HG03064 (cell line): ENCODE results near the gene SHMT2.

Experiments used
- ATAC-seq: cut with Tn5 transposase; IDR thresholded peaks from one replicate; pipeline ENCODE4 v1.9.1; 2021; ENCODE audit warnings: low read depth; ENCODE audit not compliant: unreplicated experiment

The SHMT2 gene

DNA sequence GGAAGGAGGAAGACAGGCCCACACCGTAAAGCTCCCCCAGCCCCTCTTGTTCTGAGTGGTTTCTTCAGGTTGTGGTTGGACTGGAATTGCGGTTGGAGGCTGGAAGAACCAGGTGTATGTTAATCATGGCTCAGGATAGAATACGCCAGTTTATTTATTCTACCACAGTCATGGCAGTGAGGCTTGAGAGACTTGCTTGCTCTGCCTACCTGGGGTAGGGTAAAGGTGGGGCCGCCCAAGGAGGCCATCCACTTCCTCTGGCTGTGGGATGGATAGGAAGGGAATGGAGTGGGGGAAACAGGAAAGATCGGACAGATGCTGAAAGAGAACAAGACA, 8.1 kb downstream of the SHMT2 start:
- no peak for ATAC-seq

DNA sequence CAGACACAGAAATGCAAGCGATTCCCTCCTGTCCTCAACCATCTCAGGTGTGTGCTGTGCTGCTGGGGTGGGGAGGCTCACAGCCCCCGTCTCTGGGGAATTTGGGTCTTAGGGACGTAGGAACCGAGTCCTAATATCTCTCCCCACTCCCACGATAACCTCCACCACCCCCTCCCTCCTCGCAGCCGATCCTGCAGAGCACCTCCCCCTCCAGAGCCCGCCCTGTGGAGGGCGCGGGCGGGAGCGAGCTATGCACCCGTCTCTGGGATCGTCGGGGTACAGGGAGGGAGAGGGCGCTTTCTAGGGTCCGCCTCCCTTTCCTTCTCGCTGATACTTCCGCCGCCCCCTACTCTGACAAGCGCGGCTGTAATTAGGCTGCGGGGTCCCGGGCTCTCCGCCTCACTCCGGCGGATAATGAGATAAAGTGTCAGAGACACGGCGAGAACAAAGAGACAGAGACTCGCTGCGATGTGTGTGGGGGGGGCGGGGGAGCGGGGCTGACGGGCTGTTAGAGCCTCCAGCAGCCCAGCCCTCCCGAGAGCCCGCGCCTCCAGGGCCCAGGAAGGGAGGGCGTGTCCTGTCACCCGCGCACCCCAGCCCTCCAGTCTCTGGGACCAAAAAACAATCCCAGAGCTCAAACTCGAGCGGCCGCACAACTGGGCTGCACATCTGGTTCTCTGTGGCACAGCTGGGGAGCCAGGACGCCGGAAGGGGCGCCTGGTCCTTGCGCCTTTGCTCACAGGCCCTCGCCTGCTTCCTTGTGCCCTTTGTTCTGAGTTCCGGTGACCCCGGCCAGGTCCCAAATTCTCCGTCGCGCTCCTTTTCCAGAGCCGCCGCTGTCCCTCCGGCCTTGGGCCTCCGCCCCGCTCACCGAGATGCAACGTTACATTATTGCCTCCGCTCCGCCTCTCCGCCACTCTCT, 8.7 kb downstream of the SHMT2 start:
- no peak for ATAC-seq

DNA sequence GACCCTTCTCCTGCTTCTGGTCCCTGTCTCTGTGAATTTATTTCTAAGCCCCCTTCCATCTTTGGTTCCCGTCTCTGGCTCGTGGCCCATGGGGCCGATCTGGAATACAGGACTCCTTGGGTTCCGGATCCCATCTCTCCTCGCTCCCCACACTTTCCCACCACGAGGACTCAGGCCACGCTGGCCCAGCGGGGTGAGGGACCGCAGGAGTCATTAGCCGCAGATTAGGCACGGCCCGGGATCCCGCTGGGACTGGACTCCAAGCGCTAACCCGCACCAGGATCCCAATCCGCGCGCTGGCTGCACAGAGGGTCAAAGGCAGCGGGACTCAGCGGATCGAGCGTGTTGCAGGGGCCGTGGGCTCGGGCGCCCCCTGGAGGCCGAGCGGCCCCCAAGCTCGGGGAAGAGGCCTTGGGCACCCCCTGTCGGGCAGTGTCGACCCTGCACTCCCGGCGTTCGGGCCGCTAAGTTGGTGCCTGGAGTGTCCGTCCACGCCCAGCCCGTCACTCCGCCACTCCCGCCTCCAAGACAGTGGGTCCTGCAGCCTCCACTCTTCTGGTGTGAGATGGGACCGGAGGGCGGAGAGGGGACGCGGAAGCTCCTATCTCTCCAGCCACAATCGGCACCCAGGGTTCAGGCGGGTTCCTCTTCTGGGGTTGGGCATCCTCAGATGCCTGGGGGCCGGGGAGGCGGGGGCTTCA, 9.5 kb downstream of the SHMT2 start:
- peak; percentile 61 for ATAC-seq

- ATAC-seq = no peak
Measured at GRCh38 chr12:57239587-57240065, 10.1 kb downstream of the SHMT2 start.

DNA sequence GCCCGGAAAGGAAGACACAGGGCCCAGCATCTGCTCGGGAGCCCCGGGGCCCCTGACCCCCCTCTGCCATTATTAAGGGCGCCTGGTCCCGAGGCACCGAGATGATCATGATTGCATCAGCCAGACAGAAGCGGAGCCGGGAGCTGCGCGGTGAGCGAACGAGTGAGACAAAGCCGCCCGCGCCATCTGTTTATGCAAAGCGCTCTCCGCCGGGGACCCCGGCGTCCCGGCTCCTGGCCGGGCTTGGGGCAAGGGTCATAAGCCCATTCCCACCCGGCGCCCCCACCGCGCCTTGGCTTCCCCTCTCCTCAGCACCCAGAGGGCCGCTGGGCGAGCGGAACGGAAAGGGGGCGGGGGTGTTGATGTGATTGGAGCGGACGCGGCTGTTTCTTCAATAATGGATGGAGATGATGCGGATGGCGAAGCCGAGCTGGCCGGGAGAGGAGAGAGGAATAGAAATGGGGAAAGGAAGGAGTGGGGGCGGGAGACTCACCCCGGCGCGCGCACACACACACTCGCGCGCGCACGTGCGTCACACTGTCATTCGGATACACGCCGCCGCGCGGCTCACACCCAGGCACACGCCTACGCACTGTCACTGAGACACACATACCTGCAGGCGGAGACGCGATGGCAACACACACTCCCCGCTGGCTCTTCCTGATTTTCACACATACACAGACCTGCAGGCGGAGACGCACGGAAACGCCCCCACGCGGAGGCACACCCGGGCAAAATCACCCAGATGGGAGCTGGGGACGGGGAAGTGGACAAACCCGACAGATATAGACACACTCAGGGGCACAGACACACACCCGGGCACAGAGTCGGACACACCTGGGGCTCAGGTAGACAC, 10.8 kb downstream of the SHMT2 start:
- ATAC-seq = no peak

DNA sequence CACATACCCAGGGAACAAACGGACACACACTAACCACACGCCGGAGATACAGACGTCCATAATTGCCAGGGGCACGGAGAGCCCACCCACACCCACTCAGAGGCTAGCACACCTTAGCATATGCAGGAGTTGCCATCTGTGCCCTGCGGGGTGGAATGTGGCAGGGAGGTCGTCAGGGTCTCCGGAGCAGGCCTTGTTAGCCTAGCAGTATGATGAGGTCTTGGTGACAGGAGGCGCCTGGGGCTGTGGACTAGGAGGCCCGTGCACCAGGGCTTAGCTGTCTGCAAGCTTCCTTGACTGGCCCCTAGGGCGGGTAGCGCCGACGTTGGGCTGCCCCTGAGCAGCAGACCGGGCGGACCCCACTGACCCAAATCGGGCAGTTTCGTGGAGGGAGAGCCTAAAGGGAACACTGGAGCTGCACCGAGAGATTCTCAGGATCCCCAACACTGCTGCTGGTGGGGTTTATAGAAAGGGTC, 11.5 kb downstream of the SHMT2 start:
- ATAC-seq = no peak

GRCh38 chr12:57241402-57242310, 12.1 kb downstream of the SHMT2 start:
- ATAC-seq = no peak

DNA sequence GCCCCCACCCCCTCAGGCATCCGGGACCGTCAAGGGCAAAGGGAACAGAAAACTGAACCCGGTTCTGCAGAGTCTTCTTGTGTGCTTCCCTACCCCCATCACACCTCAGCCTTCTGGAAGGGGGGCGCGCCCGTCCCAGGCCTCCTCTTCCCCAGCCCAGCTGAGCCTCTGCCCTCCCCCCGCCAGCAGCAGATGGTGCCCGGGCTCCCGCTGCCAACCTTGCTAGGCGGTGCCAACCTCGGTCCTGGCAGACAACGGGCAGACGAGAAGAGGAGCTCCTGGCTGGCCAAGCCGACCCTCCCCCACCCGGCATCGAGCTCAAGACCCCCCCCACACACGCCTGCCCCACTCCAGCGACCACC, 12.8 kb downstream of the SHMT2 start:
- ATAC-seq = no peak

DNA sequence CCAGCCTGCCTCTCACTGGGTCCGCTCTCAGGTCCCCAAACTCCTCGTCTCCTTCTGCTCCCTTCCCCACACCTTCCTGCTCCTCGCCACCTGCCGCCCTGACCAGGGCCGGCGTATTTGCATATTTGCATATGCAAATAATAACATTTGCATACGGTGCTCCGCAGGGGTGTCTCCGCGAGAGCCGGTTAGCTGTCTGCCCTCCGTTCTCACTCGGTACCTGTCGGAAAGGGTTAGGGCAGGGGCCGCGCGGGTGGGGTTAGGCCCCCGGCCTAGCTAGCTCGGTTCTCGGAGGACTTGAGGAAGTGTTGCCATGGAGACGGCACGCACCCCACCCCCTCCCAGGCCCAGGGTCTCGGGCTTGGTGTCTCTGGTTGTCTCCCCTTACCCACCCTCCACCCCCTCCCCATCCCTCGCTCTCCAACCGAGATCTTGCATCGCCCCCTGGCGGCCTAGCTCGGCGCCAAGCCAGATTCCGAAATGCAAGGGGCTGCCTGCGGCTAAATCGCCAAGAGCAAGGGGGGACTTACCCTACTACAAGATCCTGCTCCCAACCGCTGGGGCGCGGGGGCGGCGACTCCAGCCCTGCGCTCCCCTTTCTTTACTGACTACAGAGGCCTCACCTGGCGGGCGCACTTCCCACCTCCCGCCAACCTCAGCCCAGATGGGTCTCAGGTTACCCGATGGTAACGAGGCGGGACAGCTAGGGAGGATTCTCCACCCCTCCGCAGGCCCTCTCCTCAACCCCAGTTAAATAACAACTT, 13.4 kb downstream of the SHMT2 start:
- no peak for ATAC-seq

GRCh38 chr12:57243521-57244311, 14.2 kb downstream of the SHMT2 start:
- no peak for ATAC-seq

DNA sequence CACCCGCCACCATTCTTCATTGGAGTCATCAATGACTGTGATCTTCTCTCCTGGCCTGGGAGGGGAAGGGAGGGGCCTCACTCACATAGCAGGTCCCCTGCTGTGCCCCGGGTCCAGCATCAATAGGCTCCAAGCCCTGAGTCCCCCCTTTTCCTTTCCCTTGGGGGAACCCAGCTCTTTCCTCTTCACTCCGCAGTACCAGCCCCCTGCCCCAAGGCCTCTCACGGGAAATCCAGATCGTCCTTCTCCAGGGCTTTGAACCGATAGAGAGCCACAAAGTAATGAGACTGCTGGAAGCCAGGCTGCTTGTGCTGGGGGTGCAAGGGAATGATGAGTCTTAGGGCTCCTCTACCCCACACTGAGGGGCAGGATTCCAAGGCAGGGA, 14.8 kb downstream of the SHMT2 start:
- ATAC-seq = no peak

GRCh38 chr12:57247041-57247440, 17.5 kb downstream of the SHMT2 start:
- ATAC-seq = no peak

DNA sequence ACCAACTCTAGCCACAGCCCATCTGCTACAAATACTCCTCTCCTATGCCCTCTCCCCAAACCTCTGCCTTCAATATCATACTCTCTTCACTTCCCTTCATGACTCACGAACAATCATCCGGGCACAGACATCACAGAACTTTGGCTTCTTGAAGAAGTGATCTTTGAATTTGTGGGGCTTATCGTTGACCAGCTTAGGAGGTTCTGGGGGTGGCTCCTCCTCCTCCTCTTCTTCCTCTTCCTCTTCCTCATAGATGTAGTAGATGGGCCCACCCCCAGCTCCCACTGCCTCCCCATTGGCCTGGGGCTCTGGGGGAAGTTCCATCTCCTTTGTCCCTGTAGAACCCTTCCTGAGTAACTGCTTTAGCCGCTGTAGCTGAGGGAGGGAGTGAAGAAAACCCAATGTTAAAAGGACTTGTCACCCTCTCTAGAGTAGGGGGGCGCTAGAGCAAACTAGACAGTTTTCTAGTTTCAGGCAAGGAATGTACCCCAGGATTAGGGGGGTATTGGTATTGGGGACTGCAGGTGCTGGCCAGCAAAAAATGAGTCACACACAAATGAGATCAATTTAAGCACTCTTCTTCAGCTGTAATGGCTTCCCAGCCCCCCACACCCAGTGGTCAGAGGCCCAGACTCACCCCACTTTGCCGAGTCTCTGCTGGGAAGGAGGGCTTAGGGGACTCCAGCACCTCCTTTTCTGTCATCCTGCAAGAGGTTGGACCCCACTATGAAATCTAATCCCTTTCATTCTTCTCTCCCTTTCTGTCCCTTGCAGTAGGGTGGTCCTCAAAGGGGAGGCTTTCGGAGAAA, 19.6 kb downstream of the SHMT2 start:
- no peak for ATAC-seq

DNA sequence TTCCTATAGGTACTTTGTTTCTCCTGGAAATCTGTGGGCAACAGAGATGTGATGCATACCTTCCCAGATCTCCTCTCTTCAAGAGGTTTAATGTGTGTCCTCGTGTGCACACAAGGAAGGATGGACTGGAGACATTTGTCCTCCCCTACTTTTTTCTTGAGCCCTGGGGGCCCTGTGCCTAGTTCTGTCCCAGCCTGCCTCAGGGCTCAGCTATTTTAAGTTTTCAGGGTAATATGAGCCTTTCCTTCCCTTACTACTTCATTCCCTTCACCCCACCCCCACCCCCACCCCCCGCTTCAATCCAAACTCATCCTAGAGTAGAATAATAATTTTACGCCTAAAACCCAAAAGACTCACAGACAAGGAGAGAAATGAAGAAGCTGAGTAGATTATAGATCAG, 21.0 kb downstream of the SHMT2 start:
- no peak for ATAC-seq

- no peak for ATAC-seq
Measured at GRCh38 chr12:57250956-57251355, 21.4 kb downstream of the SHMT2 start, which contains the start of gene STAC3. Gene STAC3 (minus strand): TSS chr12:57251187. CDS start chr12:57249636, 1,551 bp downstream.

GRCh38 chr12:57254506-57255280, 25.2 kb downstream of the SHMT2 start:
- ATAC-seq = no peak

DNA sequence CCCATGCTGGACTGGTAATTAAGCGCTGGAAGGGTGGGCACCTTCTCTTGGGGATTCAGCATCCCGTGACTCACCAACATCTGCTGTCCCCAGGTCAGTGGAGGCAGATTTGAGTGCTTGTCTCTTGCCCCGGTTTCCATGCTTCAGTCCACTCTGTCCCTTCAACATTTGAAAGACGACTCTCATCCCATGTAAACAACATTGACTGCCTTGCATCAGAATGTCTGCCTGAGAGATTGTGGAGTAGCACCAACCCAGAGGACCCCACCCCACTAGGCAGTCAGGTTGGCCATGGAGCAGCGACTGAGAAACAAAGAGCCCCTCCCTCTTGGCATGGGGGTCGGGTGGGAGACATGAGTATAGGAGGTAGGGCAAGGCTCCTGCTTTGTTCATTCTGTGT, 26.4 kb downstream of the SHMT2 start:
- ATAC-seq = no peak
